NCI-H1694 (cell line): ENCODE measurements around the gene BAIAP3.

Experiments used
- DNase-seq: peaks from one replicate; lab custom pipeline; 2025; lab: John Stamatoyannopoulos, UW

BAIAP3 gene

GRCh38 chr16:1371054-1371978 is 37.9 kb downstream of the BAIAP3 start:
- DNase-seq: no peak

GRCh38 chr16:1372292-1372950 is 39.0 kb downstream of the BAIAP3 start:
- no peak for DNase-seq

GRCh38 chr16:1374418-1375297 is 41.2 kb downstream of the BAIAP3 start:
- no peak for DNase-seq

- no peak for DNase-seq
Observed at GRCh38 chr16:1375298-1375640, 41.8 kb downstream of the BAIAP3 start.

GRCh38 chr16:1375741-1376410 is 42.4 kb downstream of the BAIAP3 start:
- no peak for DNase-seq

- no peak for DNase-seq
Observed at GRCh38 chr16:1377406-1378010, 44.1 kb downstream of the BAIAP3 start.

- no peak for DNase-seq
Observed at GRCh38 chr16:1378087-1378803, 44.8 kb downstream of the BAIAP3 start.

- DNase-seq: no peak
Observed at GRCh38 chr16:1378804-1379303, 45.4 kb downstream of the BAIAP3 start.

GRCh38 chr16:1379304-1380076 is 46.0 kb downstream of the BAIAP3 start:
- DNase-seq: no peak

GRCh38 chr16:1380195-1380594 is 46.8 kb downstream of the BAIAP3 start:
- DNase-seq: no peak

GRCh38 chr16:1381612-1382406 is 48.4 kb downstream of the BAIAP3 start:
- no peak for DNase-seq

- DNase-seq: no peak
Observed at GRCh38 chr16:1383556-1383955, 50.1 kb downstream of the BAIAP3 start.

GRCh38 chr16:1385232-1385631 is 51.8 kb downstream of the BAIAP3 start:
- DNase-seq: no peak

- no peak for DNase-seq
Observed at GRCh38 chr16:1387331-1387730, 53.9 kb downstream of the BAIAP3 start.

GRCh38 chr16:1389762-1390161 is 56.3 kb downstream of the BAIAP3 start:
- DNase-seq: no peak

- no peak for DNase-seq
Observed at GRCh38 chr16:1390239-1390779, 56.9 kb downstream of the BAIAP3 start.

- DNase-seq: no peak
Observed at GRCh38 chr16:1392826-1393225, 59.4 kb downstream of the BAIAP3 start.

GRCh38 chr16:1393613-1394176 is 60.2 kb downstream of the BAIAP3 start:
- no peak for DNase-seq
